Hepatocyte (in vitro differentiated cells): ENCODE data around the gene ADGRV1. TPM values are rescaled to one million over a fixed set of nuclear protein-coding genes. Genes with fewer than 3 reads are reported as not detected.
"Not testable (repeated sequence)": the region's sequence is repeated elsewhere in the genome, so short reads cannot be mapped to it uniquely, and the experiment has no call there.

Source experiments
- DNase-seq: peaks from one replicate; pipeline ENCODE4 v3.0.0-alpha.2; 2016; ENCODE audit warnings: low spot score
- H2AFZ ChIP-seq: fragments of 200-600 bp; sonication (generic); 2 replicates; pipeline ENCODE4 v1.6.0; 2016; ENCODE audit warnings: antibody characterized with exemption, mild to moderate bottlenecking
- H3K27ac ChIP-seq: fragments of 200-600 bp; sonication (generic); 2 replicates; pipeline ENCODE4 v1.5.1; 2016; ENCODE audit warnings: mild to moderate bottlenecking
- H3K27me3 ChIP-seq: fragments of 200-600 bp; sonication (generic); 2 replicates; pipeline ENCODE4 v1.6.1; 2016
- H3K36me3 ChIP-seq: fragments of 200-600 bp; sonication (generic); replicated peaks from 2 replicates; pipeline ENCODE4 v1.5.1; 2016; ENCODE audit warnings: low read depth; ENCODE audit not compliant: insufficient read depth
- H3K4me1 ChIP-seq: fragments of 200-600 bp; sonication (generic); 2 replicates; pipeline ENCODE4 v1.5.1; 2016; ENCODE audit warnings: mild to moderate bottlenecking, moderate library complexity; ENCODE audit not compliant: insufficient read depth
- H3K4me2 ChIP-seq: fragments of 200-600 bp; sonication (generic); 2 replicates; pipeline ENCODE4 v1.6.0; 2016
- H3K4me3 ChIP-seq: fragments of 200-600 bp; sonication (generic); 2 replicates; pipeline ENCODE4 v1.5.1; 2016; ENCODE audit warnings: mild to moderate bottlenecking
- H3K79me2 ChIP-seq: fragments of 200-600 bp; sonication (generic); 2 replicates; pipeline ENCODE4 v1.6.0; 2017; ENCODE audit warnings: mild to moderate bottlenecking
- H3K9me2 ChIP-seq: fragments of 200-600 bp; sonication (generic); replicated peaks from 2 replicates; pipeline ENCODE4 v1.6.0; 2017; ENCODE audit warnings: mild to moderate bottlenecking; ENCODE audit not compliant: insufficient read depth
- H3K9me3 ChIP-seq: fragments of 200-600 bp; sonication (generic); 2 replicates; pipeline ENCODE4 v1.5.1; 2016; ENCODE audit warnings: low read depth, mild to moderate bottlenecking
- H4K20me1 ChIP-seq: fragments of 200-600 bp; sonication (generic); 2 replicates; pipeline ENCODE4 v1.6.0; 2016; ENCODE audit warnings: mild to moderate bottlenecking; ENCODE audit not compliant: insufficient read depth, poor library complexity, severe bottlenecking
- EZH2 ChIP-seq: fragments of 200-600 bp; sonication (generic); IDR thresholded peaks from 2 replicates; pipeline ENCODE4 v1.6.1; 2016; ENCODE audit warnings: antibody characterized with exemption, mild to moderate bottlenecking, borderline replicate concordance
- EZH2phosphoT487 ChIP-seq: fragments of 200-600 bp; sonication (generic); IDR thresholded peaks from one replicate; pipeline ENCODE4 v1.6.1; 2018; ENCODE audit warnings: antibody characterized with exemption, mild to moderate bottlenecking, low read depth, moderate library complexity; ENCODE audit not compliant: unreplicated experiment, severe bottlenecking
- WGBS: methylation state at CpG from one replicate; pipeline ENCODE4 v1.1.6; 2016; ENCODE audit warnings: low lambda C conversion rate; ENCODE audit errors: missing lambda C conversion rate; 5-methylcytosine and 5-hydroxymethylcytosine counted together
- polyA plus RNA-seq: library from polyadenylated mRNA; unstranded; fragments of >200 nt; fragmentation: Nextera tagmentation; extraction: Ambion mirVana; gene quantifications from 2 replicates; pipeline ENCODE4 v1.2.1, GENCODE V29; 2016
- total RNA-seq: library from RNA; depleted of rRNA; stranded (reverse); fragments of >200 nt; gene quantifications from 2 replicates; pipeline ENCODE4 v1.2.3, GENCODE V29; 2014
- TF ChIP-seq, protein P1 (sequence below): fragments of 200-600 bp; sonication (generic); IDR thresholded peaks from 2 replicates; pipeline ENCODE4 v1.5.1; 2016; ENCODE audit warnings: antibody characterized with exemption, mild to moderate bottlenecking; ENCODE audit not compliant: poor library complexity

The ADGRV1 gene
- total and polyA plus RNA-seq, 2 experiments from 2014 or later, result 74.9 to 88.3 TPM

DNA sequence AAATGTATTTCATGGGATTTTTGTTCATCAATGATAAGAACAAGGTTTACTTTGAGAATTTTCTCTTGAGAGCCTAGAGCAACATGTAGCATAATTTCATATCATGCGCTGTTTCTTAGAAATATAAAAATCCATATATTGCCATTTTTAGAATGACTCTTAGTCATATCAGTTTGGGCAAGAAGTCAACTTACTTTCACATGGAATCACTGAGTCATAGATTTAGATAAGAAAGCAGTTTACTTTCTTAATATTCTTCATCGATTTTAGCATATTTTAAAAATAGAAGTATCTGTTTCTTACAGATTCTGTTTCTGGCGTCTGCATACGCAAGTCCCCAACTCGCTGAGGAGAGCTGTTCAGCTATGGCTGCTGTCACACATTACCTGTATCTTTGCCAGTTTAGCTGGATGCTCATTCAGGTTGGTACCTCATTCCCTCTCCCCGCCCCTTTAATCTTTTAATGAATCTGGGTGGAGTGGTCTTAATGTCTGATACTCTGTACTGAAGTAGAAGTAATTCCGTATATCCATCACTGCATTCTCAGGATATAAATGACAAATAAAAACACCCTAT, 406.6 kb downstream of the ADGRV1 start:
- Histone ChIP-seq H3K4me3 (no peak overlapping the region), H3K9me3 (no peaks in the 10 kb centered on the region), H3K27me3 (no peaks in the 10 kb centered on the region), H3K36me3 (no peaks in the 10 kb centered on the region), H3K9me2 (no peaks in the 10 kb centered on the region), H3K4me2 (no peak overlapping the region), H4K20me1 (no peaks in the 10 kb centered on the region), H3K4me1 (no peaks in the 10 kb centered on the region), H2AFZ (no peak overlapping the region), H3K27ac (no peak overlapping the region), H3K79me2 (no peaks in the 10 kb centered on the region)
- 97% methylated on average over 7 of the region's 7 CpGs for WGBS
- TF ChIP-seq EZH2, result no peak
- TF ChIP-seq, protein P1, sequence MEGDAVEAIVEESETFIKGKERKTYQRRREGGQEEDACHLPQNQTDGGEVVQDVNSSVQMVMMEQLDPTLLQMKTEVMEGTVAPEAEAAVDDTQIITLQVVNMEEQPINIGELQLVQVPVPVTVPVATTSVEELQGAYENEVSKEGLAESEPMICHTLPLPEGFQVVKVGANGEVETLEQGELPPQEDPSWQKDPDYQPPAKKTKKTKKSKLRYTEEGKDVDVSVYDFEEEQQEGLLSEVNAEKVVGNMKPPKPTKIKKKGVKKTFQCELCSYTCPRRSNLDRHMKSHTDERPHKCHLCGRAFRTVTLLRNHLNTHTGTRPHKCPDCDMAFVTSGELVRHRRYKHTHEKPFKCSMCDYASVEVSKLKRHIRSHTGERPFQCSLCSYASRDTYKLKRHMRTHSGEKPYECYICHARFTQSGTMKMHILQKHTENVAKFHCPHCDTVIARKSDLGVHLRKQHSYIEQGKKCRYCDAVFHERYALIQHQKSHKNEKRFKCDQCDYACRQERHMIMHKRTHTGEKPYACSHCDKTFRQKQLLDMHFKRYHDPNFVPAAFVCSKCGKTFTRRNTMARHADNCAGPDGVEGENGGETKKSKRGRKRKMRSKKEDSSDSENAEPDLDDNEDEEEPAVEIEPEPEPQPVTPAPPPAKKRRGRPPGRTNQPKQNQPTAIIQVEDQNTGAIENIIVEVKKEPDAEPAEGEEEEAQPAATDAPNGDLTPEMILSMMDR, result no peak
- TF ChIP-seq EZH2phosphoT487, result no peak
- DNase-seq, result no peak

DNA sequence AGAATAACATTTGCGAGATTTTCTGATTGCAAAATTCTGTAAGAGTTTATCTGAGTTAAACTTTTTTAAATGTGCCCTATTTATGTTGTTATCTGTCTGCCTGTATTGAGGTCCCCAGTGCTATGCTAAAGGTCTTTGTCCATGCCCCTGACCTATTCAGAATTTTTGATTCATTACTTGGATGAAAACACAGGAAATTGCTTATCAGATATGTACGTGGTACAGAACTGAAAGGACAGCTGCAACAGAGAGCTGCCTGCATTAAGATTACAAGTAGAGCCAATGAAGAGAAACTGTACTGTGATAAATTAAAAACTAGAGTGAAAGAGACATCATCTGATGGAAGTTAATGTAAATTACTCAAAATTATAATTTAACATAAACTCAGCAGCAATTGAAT, 408.8 kb downstream of the ADGRV1 start:
- Histone ChIP-seq H3K4me3 (no peak overlapping the region), H3K4me1 (no peaks in the 10 kb centered on the region), H3K27me3 (no peaks in the 10 kb centered on the region), H3K9me2 (no peaks in the 10 kb centered on the region), H3K27ac (no peak overlapping the region), H3K9me3 (no peaks in the 10 kb centered on the region), H3K4me2 (no peak overlapping the region), H2AFZ (no peak overlapping the region), H4K20me1 (no peaks in the 10 kb centered on the region), H3K79me2 (no peaks in the 10 kb centered on the region), H3K36me3 (no peaks in the 10 kb centered on the region)
- DNase-seq, result no peak
- WGBS, result 72% methylated on average over 2 of the region's 2 CpGs
- TF ChIP-seq EZH2phosphoT487 (no peak), EZH2 (no peak)

DNA sequence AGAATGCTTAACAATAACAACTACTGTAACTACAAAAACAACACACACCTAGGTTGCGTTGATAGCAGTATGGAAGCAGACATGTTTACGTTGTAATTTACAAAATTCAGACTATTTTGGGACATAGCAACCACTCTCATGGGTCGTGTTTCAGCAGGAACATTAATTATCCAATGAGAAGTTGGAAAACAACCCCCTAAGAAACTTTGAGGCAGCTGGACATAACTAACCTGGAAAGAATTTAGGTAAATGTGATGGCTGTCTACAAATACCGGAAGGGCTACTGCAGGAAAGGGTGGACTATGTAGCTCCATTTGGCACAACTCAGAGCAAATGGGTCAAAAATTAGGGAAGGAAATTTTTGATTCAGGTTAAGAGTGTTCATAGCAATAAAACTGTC, 409.3 kb downstream of the ADGRV1 start:
- no peak overlapping the region for H3K4me2 ChIP-seq
- no peaks in the 10 kb centered on the region for H3K4me1 ChIP-seq
- H2AFZ ChIP-seq, result no peak overlapping the region
- no peak overlapping the region for H3K4me3 ChIP-seq
- H3K27me3 ChIP-seq, result no peaks in the 10 kb centered on the region
- no peak overlapping the region for H3K27ac ChIP-seq
- H4K20me1 ChIP-seq, result no peaks in the 10 kb centered on the region
- H3K79me2 ChIP-seq, result no peaks in the 10 kb centered on the region
- DNase-seq, result no peak
- H3K9me3 ChIP-seq, result no peaks in the 10 kb centered on the region
- H3K36me3 ChIP-seq, result no peaks in the 10 kb centered on the region
- WGBS, result 93% methylated on average over 4 of the region's 4 CpGs
- TF ChIP-seq, protein P1, result no peak
- TF ChIP-seq EZH2 (no peak), EZH2phosphoT487 (no peak)
- H3K9me2 ChIP-seq, result no peaks in the 10 kb centered on the region

DNA sequence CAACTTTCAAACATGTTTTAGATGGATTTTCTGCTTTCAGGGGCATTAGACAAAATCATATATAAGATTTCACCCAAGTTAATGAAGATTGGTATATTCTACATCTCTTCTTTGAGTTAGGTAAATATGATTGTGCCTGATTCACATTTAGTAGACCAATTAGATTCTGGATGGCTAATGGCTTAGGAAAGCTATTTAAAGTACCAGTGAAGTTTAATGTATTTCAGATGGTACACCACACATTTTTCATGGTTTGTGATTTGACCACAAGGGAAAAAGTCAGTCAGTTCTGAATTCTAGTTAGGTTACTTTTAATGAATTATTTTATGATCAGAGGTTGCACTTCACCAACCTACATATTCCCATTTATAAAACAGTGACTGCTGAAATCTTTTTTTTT, 409.7 kb downstream of the ADGRV1 start:
- Histone ChIP-seq H3K79me2 (no peaks in the 10 kb centered on the region), H3K4me1 (no peaks in the 10 kb centered on the region), H3K4me3 (no peak overlapping the region), H4K20me1 (no peaks in the 10 kb centered on the region), H3K36me3 (no peaks in the 10 kb centered on the region), H3K27me3 (no peaks in the 10 kb centered on the region), H3K9me2 (no peaks in the 10 kb centered on the region), H2AFZ (no peak overlapping the region), H3K27ac (no peak overlapping the region), H3K4me2 (no peak overlapping the region), H3K9me3 (no peaks in the 10 kb centered on the region)
- no peak for DNase-seq
- TF ChIP-seq EZH2 (no peak), EZH2phosphoT487 (no peak)
- TF ChIP-seq, protein P1, result no peak

DNA sequence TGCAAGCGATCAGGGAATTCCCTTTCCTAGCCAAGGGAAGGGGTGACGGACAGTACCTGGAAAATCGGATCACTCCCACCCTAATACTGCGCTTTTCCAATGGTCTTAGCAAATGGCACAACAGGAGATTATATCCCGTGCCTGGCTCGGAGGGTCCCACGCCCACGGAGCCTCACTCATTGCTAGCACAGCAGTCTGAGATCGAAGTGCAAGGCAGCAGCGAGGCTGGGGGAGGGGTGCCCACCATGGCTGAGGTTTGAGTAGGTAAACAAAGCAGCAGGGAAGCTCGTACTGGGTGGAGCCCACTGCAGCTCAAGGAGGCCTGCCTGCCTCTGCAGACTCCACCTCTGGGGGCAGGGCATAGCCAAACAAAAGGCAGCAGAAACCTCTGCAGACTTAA, 411.3 kb downstream of the ADGRV1 start:
- H3K4me1 ChIP-seq, H3K9me2 ChIP-seq, H3K9me3 ChIP-seq, H3K4me2 ChIP-seq, H4K20me1 ChIP-seq, H3K27me3 ChIP-seq, H3K36me3 ChIP-seq, H2AFZ ChIP-seq, DNase-seq, H3K79me2 ChIP-seq, H3K27ac ChIP-seq, H3K4me3 ChIP-seq: not testable (repeated sequence)
- 92% methylated on average over 11 of the region's 11 CpGs for WGBS
